ENCODE measurements around the gene PPP2R2D.
"Not testable (repeated sequence)": the region's sequence is repeated elsewhere in the genome, so short reads cannot be mapped to it uniquely, and the experiment has no call there.

PPP2R2D gene

DNA sequence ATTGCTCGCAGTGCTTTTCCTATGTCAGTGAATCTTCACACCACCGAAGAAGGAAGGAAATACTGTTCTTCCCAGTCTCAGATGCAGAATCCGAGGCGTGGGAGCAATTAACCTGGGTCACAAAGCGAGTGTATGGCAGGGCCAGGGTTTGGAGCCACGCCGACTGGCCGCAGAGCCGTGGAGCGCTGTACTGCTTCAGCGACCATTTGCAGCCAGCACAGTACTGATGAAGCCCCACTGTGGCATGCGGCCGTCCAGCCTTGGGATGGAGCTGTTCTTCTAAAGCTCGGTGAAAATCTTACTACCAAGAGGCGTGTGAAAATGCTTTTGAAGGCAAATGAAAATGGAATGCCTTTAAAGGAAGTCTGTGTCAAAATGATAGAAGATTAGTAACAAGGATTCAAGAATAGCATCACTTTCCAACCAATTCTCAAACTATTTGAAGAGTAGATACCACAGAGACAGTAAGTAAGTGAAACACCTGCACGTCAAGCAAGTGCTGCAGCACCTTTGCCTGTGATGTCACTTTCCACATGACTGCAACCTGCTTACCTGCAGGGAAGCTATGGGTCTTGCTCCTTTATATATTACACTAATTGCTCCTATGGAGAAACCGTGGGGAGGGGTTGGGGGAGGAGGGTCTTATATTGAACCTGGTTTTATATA is 4.9 kb downstream of the PPP2R2D start:
- no peak for DNase-seq

DNA sequence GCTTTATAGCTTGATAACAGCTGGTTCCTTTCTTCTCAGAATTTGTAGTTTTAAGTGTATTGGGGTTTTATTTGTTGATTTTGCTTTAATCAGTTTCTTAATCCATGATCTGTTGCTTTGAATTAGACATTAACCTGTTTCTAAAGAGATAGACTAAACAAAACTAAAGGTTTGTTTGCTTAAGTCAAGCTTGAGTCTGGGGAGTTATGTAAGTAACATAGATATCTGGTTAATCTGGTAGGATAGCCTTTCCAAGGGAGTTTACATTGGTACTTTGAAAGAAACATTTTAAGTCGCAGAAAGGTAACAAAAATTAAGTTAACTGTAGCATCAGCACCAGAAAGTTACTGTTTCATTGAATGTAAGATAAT is 5.4 kb downstream of the PPP2R2D start:
- no peak for DNase-seq

DNA sequence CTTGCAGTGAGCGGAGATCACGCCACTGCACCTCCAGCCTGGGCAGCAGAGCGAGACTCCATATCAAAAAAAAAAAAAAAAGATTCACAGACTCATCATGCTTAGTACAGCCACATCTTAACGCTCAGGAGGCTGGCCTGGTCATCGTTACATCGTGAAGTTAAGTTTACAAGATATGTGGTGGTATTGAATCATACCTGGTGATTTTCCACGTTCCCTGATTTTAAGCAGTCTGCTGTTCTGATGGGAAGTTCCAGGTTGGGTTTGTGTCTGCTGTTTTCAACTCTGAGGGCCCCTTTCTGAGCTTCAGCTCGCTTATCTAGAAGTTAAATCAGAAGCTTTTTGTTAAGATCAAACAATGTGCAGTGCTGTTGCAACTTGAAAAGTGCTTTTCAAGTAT is 6.9 kb downstream of the PPP2R2D start:
- DNase-seq = no peak

DNA sequence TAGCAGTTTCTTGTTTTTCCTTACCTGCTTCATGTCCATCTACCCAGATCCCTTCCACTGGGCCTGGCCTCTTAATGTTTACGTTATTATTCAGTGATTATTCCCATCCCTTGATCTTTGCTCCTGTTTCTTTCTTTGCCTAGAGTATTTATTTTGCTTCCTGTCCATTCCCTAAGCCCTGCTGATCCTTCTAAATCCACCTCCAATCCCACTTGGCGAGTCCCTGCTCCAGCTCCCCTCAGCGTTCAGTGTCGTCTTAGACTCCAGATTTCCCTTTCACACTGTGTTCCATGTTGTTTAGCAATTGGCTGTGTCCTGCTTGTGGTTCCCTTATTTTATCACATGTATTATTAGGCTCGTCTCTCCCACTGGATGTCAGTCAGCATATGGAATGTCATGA is 7.3 kb downstream of the PPP2R2D start:
- no peak for DNase-seq

DNA sequence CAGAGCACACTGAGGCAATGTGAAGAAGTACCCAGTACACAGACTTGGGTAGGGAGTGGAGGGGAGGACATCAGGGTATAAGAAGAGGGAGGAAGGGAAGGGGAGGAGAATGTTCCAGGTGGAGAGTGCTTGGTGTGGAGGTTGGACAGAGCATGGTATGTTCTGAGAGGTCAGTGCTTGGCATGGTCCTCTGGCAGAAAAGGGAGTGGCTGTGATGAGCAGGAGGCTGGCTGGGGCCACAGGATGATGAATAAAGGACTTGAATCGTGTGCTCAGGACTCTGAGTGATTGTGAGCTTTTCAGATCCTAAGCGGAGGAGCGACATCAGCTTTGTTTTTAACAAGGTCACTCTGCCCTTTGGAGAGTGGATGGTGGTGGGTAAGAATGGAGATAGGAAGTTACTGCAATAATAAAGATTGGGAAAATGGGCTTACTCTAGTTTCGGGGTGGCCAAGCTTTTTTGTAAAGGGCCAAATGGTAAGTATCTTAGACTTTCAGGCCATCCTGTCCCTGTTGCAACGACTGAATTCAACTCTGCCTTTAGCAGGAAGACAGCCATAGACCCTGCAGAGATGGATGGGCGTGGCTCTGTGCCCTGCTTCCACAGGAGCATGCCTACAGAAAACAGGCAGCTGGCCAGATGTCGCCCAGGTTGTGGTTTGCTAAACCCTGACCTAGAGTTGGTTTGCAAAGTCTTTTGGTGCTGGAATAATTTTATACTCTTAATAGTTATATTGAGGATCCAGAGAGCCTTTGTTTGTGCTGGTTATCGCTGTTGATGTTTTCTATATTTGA is 8.4 kb downstream of the PPP2R2D start:
- no peak for DNase-seq

DNA sequence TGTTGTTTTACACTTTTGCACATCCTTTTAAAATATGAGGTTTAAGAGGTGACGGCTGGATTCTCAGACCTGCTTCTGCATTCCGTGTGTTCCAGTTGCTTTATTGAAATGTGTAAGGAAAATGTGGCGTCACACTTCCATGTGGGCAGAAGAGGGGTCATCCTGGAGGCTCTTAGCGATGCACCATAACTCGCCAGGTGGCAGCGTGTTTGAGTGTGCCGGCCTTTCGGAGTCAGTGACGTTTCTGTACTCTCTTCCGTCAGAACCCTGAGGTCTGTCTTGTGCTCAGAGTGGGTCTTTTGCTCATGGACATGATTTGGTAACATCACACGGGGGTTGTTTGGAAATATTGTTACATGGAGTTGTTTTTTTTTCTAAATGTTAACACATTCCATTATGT is 9.1 kb downstream of the PPP2R2D start:
- no peak for DNase-seq

DNA sequence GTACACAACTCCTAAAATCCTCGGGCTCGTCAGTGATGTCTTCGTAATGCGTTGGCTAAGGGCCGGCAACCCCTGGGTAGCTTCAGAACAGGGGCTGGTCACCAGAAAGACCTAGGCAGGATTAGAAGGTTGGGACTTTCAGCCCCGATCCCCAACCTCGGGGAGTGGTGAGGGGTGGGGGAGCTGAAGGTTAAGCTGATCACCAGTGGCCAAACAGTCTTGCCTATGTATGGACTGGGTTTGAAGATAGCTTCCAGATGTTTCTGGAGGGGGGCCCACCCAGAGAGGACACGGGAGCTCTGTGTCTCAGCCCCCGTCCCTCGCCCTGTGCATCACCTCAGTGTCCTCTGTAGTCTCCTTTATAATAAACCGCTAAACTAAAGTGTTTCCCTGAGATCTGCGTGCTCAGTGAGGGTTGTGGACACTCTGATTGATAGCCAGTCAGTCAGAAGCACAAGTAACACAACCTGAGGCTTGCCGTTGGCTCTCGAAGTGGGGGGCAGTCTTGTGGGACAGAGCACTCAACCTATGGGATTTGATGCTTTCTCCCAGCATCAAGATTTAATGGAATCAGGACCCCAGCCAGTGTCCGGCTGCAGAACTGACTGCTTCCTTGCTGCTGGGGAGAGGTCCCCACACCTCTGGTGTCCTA is 10.0 kb downstream of the PPP2R2D start:
- DNase-seq = no peak

DNA sequence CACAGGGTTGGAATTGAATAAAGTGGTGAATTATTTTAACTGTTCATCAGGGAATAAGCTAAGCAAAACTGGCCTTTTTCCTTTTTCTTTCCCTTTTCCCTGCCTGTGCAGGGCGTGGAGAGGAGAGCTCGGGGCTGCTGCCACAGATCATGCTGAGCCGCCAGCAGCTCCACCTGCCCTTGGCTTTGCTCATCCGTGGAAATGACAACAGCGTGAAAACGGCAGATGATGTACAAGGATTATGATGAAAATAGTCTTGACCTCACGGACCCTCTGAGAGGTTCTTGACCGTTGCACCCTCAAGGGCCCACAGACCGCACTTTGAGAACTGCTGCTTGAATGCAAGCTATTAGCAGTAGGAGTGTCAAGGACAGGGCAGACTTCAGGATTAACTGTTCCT is 10.6 kb downstream of the PPP2R2D start:
- no peak for DNase-seq

DNA sequence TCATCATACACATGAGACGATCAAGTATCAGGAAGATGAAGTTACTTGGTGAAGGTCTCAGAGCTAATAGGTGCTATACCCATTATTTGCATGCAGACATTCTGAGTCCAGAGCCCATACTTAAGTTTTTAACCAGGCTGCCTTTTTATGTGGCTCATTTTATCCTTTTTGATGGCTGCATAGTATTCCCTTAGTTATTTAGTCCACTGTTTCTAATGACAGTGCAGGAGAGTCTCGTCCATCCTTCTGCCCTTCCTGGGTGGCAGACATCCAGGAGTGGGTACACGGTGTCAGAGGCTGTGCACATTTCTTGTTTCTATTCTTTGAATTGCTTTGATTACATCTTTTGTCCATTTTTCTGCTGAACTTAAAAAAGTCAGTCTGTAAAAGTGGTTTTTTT is 11.8 kb downstream of the PPP2R2D start:
- no peak for DNase-seq

DNA sequence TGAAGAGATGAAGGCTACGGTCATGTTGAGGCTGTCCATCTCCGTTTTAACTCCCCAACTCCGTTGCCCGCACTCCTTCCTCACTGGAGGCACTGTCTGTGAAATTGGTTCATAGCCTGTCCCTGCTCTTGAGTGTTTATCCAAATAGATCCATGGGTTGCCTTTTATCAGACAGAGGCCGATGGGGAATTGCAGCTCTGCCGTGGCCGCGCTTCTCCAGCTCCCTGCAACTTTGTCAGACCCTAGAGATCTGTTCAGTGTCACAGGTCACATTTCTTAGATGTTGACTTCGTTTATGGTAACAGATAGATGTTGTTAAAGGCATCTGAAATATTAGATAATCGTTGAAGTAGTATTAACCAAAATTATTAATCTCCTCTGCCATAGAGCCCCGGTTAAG is 14.7 kb downstream of the PPP2R2D start:
- DNase-seq = no peak

DNA sequence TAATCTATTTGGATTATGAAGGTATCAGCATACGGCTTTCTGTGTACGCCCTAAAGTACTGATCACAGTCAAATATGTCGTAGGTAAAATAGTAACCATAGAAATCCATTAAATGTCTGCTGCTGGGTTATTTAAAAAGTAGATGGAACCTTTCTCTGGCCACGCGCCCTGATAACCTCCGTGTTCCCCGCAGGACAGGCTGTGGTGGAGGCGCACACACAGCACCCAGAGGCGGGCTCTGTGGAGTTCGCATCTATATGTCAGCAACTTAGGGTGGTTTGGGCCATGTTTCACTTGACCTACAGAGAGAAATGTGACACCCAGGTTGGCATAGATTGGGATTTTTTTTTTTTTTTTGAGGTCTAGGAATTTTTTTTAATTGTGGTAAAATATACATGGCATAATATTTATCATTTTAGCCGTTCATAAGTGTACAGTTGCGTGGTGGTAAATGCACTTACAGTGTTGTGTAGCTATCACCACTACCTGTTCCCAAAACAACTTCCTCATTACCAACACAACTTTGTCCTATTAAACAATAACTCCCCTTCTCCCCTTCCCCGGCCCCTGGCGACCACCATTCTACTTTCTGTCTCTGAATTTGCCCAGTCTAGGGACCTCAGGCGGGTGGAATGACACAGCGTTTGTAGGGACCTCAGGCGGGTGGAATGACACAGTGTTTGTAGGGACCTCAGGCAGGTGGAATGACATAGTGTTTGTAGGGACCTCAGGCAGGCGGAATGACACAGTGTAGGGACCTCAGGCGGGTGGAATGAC is 15.4 kb downstream of the PPP2R2D start:
- no peak for DNase-seq

DNA sequence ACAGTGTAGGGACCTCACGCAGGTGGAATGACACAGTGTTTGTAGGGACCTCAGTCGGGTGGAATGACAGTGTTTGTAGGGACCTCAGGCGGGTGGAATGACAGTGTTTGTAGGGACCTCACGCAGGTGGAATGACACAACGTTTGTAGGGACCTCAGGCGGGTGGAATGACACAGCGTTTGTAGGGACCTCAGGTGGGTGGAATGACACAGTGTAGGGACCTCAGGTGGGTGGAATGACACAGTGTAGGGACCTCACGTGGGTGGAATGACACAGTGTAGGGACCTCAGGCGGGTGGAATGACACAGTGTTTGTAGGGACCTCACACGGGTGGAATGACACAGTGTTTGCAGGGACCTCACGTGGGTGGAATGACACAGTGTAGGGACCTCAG is 16.0 kb downstream of the PPP2R2D start:
- DNase-seq = not testable (repeated sequence)

DNA sequence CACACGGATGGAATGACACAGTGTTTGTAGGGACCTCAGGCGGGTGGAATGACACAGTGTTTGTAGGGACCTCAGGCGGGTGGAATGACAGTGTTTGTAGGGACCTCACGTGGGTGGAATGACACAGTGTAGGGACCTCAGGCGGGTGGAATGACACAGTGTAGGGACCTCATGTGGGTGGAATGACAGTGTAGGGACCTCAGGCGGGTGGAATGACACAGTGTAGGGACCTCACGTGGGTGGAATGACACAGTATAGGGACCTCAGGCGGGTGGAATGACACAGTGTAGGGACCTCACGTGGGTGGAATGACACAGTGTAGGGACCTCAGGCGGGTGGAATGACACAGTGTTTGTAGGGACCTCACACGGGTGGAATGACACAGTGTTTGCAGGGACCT is 16.7 kb downstream of the PPP2R2D start:
- DNase-seq = not testable (repeated sequence)

DNA sequence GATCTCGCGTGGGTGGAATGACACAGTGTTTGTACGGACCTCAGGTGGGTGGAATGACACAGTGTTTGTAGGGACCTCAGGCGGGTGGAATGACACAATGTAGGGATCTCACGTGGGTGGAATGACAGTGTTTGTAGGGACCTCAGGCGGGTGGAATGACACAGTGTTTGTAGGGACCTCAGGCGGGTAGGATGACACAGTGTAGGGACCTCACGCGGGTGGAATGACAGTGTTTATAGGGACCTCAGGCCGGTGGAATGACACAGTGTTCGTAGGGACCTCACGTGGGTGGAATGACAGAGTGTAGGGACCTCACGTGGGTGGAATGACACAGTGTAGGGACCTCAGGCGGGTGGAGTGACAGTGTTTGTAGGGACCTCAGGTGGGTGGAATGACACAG is 18.7 kb downstream of the PPP2R2D start:
- DNase-seq = not testable (repeated sequence)

DNA sequence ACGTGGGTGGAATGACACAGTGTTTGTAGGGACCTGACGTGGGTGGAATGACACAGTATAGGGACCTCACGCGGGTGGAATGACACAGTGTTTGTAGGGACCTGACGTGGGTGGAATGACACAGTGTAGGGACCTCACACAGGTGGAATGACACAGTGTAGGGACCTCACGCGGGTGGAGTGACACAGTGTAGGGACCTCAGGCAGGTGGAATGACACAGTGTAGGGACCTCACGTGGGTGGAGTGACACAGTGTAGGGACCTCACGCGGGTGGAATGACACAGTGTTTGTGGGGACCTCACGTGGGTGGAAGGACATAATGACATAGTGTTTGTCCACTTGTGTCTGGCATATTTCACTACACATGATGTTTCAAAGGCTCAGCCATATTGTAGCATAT is 19.3 kb downstream of the PPP2R2D start:
- DNase-seq = no peak

DNA sequence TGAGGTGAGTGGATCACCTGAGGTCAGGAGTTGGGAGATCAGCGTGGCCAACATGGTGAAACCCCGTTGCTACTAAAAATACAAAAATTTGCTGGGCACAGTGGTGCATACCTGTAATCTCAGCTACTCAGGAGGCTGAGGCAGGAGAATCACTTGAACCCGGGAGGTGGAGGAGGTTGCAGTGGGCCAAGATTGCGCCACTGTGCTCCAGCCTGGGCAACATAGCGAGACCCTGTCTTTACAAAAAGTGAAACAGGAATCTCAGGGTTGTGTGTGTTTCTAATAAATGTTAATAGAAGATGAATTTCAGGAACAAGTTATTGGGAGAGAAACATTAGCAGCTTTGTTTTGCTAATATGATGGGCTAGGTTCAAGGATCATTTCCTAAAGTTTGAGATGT is 19.9 kb downstream of the PPP2R2D start:
- DNase-seq = no peak

DNA sequence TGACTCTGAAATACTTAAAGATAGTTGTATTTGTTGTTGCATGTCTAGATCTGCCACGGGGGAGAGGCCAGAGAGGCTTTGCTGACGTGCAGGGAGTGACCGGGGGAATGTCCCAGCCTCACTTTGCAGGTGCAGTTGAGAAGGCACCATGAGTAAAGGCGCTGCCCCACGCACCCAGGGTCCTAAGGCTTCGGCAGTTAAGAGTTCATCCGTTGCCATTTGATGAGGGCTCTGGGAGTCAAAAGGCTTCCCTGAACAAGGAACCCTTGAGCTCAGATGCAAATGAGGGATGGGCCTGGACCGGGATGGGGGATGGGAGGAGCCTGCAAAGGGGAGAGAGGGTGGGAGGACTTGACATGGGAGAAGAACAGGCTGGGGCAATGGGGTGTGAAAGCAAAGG is 20.4 kb downstream of the PPP2R2D start:
- peak in 14 of 56 donors; percentile 12 to 47 (median 30) for DNase-seq

DNA sequence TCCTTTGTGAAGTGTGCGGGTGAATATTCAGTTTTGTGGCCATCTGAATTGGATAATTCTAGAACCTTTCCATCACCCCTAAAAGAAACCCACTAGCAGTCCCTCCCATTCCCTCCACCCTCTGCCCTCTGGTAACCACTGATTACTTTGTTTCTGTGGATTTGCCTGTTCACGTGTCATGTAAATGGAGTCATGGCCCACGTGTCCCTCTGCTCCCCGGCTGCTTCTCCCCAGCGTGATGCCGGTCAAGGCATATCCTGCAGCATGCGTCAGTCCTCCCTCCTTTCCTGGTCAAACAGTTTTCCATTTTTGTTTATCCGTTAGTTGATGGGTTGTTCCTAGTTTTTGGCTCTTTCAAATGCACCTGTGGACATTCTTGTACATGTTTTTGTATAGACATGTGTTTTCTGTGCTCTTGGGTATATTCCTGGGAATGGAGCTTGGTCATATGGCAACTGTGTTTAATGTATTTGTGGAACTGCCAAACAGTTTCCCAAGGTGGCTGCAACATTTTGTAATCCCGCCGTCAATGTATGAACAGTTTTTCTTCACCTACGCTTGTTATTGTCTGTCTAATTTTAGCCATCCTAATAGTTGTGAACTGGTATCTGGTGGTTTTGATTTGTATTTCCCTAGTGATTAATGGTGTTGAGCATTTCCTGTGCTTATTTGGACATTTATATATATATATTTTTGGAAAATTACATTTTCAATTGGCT is 22.4 kb downstream of the PPP2R2D start:
- DNase-seq = no peak

DNA sequence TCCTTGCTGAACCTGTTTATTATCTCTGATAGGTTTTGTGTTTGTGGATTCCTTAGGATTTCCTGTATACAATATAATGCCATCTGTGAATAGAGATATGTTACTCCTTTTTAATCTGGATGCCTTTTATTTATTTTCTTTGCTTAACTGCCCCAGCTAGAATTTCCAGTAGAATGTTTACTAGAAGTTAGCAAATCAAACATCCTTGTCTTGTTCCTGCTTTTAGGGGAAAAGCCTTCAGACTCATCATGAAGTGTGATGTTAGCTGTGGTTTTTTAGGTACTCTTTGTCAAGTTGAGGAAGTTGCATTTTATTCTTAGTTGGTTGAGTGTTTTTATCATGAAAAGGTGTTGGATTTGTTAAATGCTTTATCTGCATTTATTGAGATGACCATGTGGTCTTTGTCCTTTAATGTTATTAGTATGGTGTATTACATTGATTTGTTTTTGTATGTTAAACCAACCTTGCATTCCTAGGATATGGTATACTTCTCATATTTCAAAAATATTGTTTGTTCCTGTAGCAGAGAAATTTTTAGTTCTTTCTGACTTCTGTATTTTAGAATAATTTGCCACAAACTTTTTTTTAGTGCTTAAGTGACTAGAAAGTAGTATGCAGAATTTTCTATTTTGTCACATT is 24.3 kb downstream of the PPP2R2D start:
- no peak for DNase-seq

DNA sequence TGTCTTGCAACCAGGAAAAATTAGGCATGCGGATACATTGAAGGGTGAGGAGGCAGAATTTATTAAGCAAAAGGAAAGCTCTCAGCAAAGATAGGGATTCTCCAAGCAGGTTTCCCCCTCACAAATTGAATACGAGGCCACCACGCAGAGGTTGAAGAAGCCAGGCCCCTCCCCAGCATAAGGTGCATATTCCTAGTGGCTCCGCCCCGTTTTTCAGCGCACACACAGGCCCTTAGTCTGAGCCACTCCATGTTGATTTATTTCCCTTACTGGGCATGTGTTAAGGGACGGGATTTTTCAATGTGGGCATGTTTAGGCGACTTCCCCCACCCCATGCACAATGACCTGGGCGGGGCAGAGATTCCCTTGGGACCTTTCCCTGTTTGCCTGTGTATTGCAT is 24.9 kb downstream of the PPP2R2D start:
- DNase-seq = no peak

DNA sequence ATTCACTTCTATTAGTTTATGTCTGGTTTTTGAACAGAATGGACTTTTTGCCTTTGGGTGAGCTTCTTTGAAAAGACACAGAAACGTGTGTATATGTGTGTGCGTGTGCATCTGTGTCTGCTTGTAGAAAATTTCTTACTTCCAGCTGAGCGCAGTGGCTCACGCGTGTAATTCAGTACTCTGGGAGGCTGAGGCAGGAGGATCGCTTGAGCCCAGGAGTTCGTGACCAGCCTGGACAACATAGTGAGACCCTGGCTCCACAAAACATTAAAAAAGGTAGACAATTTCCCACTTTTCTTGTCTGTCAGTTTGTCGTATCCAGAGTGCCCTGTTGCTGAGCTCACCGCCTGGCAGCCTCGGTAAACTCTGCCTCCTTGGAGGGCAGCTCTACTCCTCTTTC is 25.4 kb downstream of the PPP2R2D start:
- DNase-seq = no peak

Data from amygdala (tissue), 56 donors.